GM19438 (cell line): ENCODE data around the gene TNN.

Experiments
- ATAC-seq: cut with Tn5 transposase; IDR thresholded peaks from one replicate; pipeline ENCODE4 v1.9.1; 2021; ENCODE audit warnings: low read depth; ENCODE audit not compliant: unreplicated experiment

TNN gene

GRCh38 chr1:175138579-175138978 is 70.9 kb downstream of the TNN start:
- ATAC-seq = no peak

DNA sequence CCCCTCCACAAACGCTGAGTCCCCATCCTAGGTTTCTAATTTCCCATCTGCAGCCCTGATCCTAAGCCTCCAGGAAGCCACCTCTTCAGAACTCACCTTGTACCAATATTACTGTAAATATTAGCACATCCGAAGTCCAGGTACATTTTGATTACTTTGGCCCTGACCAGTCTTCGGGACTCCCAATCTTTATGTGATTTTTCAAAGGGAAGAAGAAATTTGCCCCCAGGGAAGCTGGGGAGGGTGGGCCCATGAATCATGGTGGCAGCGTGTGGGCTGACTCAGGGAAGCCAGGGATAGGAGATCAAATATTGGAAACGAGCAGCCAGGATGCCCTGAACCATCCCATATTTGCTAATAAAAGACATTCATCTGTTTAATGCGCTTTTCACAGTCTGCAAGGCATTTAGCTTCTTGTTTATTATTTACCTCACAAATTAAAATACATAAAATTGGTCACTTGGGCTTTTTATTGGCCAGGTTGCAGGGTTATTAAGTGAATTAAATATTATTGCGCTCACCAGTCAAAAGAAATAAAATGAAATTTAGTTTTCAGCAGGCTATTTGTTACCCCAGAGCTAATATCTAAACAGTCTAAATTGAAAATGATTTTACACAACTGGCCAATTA is 78.4 kb downstream of the TNN start:
- ATAC-seq = no peak

DNA sequence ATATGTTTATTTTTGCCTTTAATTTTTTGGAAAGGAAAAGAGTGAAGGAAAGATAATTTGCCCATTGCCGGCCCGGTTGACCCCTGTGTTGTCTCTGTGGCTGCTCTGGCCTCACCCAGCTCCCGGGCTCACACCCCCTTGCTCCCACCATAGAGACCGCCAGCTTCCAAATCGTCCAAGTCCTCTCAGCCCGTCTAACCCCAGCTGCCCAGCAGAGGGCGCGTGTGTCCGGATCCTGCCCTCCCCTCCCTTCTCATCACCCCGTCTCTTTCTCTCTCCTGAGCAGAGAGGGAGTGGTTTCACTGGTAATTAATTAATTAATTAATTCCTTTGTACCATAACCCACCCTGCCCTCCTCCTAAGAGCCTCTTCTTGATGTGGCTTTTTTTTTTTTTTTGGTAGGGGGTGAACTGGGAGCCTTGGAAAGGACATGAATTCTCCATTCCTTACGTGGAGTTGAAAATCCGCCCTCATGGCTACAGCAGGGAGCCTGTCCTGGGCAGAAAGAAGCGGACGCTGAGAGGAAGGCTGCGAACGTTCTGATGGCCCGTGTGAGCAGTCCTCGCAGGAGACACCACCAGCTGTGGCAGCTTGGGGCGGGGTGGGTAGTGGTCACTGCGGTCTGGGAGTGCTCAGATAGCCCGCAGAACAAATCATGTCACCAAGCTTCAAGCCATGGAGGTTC is 79.0 kb downstream of the TNN start:
- ATAC-seq = no peak

GRCh38 chr1:175147569-175147968 is 79.9 kb downstream of the TNN start:
- ATAC-seq = no peak

- ATAC-seq = no peak
Observed at GRCh38 chr1:175148068-175148467, 80.4 kb downstream of the TNN start.

DNA sequence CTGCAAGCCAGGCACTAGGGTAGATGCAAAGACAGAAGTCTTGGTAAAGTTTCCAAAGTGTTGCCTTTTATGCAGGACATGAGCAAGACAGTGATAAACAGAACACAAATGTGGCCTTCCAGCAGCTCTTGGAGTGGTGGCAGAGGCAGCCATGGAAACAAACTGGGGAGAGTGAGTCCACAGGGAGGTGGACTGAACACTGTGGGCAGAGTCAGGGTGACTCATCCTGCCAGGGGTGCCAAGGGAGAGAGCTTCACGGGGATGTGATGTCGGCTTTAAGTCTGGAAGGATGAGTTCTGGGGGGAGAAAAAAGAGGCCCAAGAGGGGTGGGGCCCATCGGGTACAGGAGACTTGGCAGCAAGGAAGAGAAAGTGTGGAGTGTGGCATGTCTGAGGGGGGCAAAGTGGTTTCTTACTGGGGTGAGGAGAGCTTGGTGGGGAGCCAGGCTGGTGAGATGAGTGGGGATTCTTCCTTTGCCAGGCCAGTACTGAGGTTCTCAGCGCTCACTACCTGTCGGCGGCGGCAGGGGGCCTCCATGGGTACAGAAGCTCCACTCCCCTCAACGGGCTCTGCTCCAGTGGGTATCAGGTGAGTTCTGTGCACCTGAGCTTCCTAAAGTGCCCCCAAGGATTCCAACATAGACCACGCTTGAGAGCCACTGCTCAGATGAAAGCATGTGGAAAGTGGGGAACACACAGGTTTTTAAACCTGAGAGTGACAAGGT is 83.1 kb downstream of the TNN start:
- ATAC-seq = no peak

DNA sequence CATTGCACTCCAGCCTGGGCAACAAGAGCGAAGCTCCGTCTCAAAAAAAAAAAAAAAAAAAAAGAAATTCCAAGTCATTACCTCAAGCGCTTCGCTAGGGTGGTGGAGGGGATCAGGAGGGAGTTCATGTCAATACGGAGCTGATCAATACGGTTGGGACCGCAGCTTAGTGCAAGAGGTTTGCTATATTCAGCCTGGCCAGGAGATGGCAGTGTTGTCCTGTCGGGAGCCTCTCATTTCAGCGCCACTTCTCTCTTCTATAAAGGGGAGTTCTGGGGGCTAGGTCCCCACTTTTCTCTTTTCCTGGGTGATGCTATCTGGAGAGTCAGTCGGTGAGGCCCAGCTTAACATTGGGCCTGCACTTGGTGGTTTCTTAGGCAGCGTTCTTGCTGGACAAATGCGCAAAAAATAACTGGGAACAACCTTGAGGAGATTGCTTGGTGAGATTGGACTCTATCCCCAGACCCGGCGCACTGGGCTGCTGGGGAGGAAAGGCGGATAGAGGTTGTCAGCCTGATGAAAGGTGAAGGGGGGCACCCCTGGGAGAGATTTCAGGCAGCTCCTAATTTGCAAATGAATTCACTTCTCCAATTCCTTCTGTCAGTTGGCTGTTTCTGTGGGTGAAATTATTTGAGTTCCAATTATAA is 84.5 kb downstream of the TNN start:
- no peak for ATAC-seq

DNA sequence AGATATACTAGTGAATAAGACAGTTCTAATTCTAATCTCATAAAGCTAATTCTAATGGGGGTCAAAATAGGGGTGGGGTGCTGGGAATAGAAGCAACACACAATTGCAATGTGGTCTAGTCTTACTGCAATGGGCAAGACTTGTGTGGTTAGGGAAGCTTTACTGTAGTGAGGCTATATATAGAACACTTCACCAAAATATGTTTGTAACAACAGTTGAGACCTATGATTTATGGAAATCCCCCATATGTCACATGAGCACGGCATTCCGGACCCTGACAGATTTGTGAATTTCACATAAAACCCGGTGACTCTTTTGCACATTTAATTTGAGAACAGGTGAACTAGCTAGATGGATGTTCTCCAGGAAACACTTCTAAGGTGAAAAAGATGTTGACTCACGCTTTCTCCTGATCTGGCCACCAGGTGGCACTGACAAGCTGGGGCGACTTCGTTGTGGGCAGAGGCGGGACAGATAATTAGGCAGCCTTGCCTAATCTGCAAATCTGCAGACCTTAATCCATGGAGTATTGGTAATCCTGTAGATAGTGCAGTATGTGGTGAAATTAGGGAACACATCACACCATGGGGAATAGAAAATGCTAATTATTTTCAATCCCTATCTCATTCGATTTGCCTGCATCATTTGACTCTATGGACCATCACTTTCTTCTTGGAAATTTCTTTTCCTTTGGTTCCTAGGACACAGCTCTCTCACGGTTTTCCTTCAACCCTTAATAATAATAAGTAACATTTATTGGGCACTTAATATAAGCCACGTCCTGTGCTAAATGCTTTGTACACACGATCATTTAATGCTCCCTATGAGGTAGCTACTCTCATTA is 87.2 kb downstream of the TNN start:
- ATAC-seq = peak; percentile 50

DNA sequence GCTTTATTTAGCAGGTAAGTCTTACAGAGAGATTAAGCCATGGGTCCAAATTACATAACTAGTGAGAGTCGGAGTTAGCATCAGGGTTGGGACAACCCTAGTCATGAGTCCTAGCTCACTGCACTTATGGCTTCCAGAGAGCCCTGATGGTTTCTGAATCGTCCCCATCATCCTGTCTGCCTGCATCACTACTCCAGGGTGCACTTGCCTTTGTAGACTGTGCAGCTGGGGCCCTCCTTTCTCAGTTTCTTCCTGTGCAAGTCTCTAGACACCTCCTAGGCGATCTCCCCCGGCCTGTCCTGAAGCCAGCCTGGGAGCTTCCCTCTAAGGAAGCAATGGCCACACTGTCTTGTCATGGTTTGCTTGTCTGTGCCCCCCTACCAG is 87.8 kb downstream of the TNN start:
- ATAC-seq = no peak

GRCh38 chr1:175155936-175156335 is 88.3 kb downstream of the TNN start:
- no peak for ATAC-seq

DNA sequence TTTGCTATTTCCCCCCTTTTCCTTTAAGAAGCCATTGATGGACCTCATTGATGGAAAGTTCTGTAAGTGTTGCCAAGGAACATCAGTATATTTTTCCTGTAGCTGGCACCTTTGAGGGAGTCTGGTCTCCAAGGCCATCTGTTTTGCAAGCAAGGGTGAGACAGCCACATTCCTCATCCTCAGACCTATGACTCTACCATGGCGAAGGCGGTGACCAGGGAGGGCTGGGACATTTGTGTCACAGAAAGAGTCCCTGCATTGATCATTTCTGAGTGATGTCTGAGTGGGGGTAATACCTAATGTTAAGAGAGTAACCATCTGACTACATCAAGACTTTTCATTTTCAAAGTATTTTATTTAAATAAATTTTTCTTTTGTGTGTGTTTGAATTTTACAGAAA is 89.6 kb downstream of the TNN start:
- ATAC-seq = no peak

DNA sequence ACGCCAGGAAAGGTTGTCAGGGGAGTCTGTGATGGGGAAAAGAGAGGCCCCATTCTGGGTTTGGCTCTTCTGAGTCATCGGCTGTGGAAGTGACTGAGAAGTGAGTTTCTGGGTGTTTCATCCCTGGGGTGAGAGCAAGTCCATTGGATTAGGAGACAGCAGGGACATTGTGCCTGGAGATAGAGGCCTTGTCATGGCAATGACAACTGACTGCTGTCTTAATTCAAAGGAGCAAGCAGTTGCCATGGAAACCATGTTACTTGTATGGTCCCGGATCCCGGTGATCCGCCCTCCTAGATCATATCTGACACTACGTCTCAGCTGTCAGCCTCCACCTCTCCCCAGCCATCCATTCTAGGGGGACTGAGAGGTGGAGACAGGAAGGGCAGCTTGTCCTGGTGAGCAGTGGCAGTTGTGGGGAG is 90.5 kb downstream of the TNN start:
- ATAC-seq = no peak

GRCh38 chr1:175162955-175163354 is 95.3 kb downstream of the TNN start:
- no peak for ATAC-seq

GRCh38 chr1:175163702-175164101 is 96.1 kb downstream of the TNN start:
- no peak for ATAC-seq

DNA sequence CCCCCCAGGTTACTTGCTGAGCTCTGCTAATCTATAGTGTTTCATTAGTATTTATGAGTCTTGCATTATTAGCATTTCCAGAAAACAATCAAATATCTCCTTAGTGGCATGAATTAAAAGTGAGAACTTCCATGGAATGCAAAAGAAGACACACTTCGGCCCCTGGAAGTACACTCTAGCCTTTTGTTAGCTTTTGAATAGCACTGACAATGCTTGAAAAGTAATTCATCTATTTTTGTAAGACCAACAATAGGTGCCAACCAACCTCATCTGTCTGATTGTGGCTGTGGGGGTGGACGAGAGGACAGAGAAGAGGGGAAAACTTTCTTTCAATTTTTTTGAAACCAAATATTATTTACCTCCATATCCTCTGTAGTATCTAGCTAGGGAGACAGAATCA is 97.1 kb downstream of the TNN start:
- ATAC-seq = no peak

DNA sequence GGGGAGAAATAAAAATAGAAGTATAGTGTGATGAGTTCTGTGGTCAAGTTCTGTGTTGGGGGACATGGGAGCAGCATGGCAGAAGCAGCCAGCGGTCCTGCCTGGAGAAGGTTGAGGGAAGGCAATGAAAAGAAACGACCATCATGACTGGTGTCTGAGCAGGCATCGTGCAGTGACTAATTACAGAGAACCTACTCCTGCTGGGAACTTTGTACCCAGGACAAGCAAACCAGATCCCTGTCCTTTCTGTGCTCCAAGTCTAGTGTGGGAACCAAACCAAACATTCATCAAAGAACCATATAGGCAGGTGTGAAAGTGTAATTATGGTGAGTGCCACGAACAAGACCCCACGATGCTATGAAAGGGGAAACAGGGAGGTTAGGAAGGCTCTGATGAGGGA is 99.1 kb downstream of the TNN start:
- ATAC-seq = no peak

DNA sequence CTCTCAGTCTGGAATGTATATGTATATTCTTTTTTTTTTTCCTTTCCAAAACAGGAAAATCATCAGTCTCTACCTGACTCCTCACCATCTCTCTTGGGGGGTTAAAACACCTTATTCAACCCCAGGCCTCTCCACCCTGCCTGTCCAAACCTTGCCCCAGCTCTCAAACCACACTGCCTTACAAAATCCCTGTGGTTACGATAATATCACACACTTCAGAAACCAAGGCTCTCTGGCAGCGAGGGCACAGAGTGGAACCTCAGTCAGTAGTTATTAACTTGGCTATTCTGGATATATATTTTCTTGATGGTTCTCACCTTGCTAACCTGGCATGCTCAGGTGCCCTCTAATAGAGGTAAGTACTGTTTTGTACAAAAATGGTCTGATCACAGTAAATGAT is 100.2 kb downstream of the TNN start:
- no peak for ATAC-seq

GRCh38 chr1:175168782-175169181 is 101.1 kb downstream of the TNN start:
- ATAC-seq = no peak

GRCh38 chr1:175169286-175170018 is 101.8 kb downstream of the TNN start:
- no peak for ATAC-seq
